HG02759 (cell line): ENCODE data around the gene BBX.

ENCODE experiments used
- ATAC-seq: cut with Tn5 transposase; IDR thresholded peaks from one replicate; pipeline ENCODE4 v1.9.1; 2021; ENCODE audit warnings: mild to moderate bottlenecking, moderate library complexity; ENCODE audit not compliant: unreplicated experiment

The BBX gene

DNA sequence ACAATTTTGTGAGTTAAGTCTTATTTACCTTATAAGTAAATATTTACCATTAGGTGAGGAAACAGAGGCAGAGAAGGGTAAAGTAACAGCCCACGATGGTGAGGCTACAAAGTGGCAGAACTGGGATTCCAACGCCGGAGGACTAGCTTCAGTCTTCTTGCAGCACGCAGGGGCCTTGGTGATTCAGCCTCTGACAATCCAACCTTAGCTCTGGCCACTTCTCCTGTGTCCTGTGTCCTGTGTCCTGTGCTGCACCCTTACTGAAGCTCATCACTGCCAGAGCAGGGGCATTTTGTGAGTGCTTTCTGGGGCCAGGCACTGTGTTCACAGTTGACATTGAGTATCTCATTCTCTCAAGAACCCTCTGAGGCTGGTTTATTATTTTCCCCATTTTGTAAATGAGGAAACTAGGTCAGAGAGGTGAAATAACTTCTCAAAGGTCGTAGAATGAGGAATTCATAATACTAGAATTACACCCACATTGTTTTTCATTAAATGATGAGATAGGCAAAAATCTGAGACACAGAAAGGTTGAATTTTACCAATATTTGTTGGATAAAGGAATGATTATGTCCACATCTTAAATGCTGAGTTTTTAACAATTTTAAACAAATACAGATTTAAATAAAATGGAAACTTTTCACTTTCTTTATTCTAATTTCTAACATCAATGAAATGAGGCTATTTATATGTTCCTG lies 215.9 kb downstream of the BBX start:
- ATAC-seq: no peak

GRCh38 chr3:107739227-107739626 lies 216.5 kb downstream of the BBX start:
- no peak for ATAC-seq

GRCh38 chr3:107740992-107741896 lies 218.5 kb downstream of the BBX start:
- no peak for ATAC-seq

GRCh38 chr3:107745354-107745753 lies 222.6 kb downstream of the BBX start:
- no peak for ATAC-seq

- no peak for ATAC-seq
Observed at GRCh38 chr3:107752202-107752990, 229.6 kb downstream of the BBX start.

GRCh38 chr3:107753494-107753893 lies 230.7 kb downstream of the BBX start:
- ATAC-seq: no peak

DNA sequence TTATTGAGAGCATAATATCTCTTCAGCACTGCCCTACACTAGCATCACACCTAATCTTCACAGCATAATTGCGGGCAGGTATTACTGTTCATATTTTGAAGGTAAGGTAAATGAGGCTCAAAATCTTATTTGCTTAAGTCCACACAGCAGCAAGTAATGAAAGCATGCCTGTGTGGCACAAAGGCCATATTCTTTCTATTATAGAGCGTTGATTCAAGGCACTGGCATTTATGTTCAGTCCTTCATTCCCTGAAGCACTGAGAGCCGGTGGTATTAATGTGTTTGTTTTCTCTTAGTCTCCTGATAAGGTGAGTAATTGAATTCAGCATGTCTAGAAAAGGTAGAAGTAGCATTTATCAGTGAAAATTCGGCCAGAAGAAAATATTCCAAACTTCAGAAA lies 231.2 kb downstream of the BBX start:
- no peak for ATAC-seq

DNA sequence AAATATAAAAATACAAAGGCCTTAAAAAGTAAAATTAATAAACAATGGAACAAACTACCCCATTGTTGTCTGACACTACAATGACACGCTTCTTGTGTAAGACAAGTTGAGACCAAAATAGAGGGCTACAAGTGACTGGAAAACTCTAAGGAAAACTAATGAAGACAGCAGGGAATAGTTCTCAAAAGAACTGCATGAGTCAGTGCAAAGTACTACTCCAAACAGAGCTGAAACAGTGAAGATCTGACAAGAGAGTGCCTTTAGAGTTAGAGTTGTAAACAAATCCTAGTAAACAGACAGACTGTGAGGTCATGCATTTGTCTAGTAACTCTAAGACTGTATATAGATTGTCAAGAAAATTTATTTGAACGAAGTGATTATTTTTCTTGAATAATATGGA lies 233.9 kb downstream of the BBX start:
- ATAC-seq: no peak

GRCh38 chr3:107757140-107757539 lies 234.4 kb downstream of the BBX start:
- no peak for ATAC-seq

DNA sequence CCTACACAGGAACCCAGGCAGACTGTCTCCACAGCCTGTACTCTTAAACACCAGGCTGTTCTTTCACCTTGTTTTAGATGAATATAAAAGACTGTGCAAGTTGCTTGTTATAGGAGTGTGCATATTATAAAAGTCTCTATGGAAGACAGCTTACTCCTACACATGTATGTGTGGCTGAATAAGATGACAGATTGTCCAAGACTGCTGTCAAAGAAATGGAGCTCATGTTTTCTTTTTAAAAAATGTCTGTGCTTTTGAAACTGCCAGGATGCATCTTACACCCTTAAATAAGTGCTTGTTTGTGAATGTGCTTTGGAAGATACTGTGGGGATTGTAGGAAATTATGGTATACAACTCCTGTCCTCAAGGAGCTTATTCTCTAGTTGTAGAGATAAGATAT lies 237.4 kb downstream of the BBX start:
- ATAC-seq: no peak

DNA sequence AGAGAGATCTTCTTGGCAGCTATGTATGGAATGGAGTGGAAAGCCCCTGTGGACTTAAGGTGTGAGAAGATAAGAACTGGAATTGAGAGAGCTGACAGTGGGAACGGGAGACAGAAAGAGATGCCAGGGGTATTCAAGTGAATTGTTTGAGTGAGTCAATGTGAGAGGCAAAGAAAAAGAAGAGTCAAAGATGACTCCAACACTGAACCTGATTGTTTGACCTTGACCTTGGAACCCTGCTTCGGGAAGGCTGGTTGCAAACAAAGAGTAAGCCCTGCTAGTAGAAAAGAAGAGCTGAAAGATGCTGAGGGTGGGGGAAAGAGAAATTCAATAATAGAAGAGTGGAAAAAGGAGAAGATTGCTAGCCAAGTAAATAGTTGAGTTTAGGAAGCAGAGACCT lies 238.6 kb downstream of the BBX start:
- ATAC-seq: no peak

DNA sequence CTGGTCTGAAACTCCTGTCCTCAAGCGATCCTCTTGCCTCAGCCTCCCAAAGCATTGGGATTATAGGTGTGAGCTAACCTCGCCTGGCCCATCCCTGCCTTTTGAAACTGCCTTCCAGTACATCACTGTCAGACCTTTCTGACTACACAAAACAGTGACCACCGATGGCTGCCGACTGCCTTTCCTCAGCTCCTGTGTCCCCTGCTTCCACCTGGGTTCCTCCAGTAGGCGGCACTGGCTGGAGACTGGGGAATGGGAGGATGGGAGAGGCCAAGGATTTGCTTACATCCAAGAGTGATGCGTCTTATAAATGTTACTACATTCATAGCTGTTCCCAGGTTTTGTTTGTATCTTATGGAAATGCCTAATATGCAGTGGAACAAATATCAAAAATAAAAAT lies 242.8 kb downstream of the BBX start:
- no peak for ATAC-seq

- no peak for ATAC-seq
Observed at GRCh38 chr3:107767897-107768605, 245.3 kb downstream of the BBX start.

- no peak for ATAC-seq
Observed at GRCh38 chr3:107769882-107770281, 247.1 kb downstream of the BBX start.

GRCh38 chr3:107772016-107772415 lies 249.3 kb downstream of the BBX start:
- no peak for ATAC-seq

- ATAC-seq: no peak
Observed at GRCh38 chr3:107775974-107776373, 253.2 kb downstream of the BBX start.

- no peak for ATAC-seq
Observed at GRCh38 chr3:107781253-107781652, 258.5 kb downstream of the BBX start.

DNA sequence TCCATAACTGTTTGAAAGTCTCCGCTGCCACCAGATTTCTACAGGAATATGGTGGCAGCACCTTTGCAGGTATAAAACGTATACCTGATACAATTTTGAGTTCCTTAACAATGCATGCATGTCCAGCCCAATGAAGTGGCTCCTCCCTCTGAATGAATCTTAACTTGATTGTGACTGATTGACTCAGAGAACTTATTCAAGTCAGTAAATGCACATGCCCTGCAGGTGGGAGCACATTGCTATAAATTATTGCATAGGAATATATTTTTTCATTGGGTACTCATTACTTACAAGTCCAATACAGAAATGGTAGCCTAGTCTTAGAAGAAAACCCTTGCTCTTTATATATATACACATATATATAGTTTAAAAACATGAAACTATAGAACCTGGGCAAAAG lies 259.3 kb downstream of the BBX start:
- ATAC-seq: no peak

- no peak for ATAC-seq
Observed at GRCh38 chr3:107790612-107791011, 267.9 kb downstream of the BBX start.

GRCh38 chr3:107791027-107791426 lies 268.3 kb downstream of the BBX start:
- no peak for ATAC-seq

DNA sequence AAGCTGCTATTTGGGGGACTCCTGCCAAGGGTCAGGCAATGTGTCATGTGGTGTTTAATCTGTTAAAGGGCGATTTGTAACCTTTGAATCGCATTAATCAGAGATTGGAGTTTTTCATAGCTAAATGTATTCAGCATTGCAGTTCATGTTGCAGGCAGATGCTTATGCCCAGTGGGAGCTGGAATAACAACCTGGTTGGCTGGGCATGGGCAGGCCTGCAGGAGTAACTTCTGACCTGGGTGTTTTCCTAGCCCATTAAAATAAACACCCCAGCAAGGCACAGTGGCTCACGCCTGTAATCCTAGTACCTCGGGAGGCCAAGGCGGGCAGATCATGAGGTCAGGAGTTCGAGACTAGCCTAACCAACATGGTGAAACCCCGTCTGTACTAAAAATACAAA lies 268.7 kb downstream of the BBX start:
- ATAC-seq: no peak
